Hippocampal formation (tissue), 2 donors: ENCODE measurements around the gene UPP2.

Experiments
- DNase-seq, 2 donors: peaks; one replicate each; lab custom pipeline; 2025; lab: John Stamatoyannopoulos, UW

The UPP2 gene

DNA sequence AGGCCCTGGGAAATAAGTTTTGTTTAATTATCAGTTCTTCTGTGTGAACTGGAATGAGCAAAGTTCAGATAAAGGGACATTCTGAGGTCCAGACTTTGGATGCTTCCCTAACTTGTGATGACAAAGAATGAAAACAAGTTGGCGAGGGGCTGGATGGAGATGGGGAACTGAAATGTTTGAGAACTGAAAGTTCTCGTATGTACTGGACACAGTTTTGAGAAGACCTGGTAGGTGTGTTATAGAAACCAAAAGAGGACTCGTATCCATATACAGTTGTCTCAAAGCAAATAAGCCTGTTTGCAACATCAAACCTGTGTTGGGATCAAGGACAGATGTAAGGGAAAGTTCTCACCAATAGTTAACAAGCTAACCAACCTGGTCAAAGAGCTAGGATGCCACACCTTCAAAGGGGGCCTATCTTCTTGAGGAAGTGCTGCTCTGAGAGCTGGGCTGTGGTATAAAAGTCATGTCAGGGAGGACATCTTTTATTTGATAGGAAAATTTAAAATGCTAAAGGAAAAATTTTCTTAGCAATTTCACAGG lies at the start of gene UPP2:
Gene UPP2 (plus strand): TSS at position 493 of the 543 bp plus-strand sequence. CDS start 188 bp downstream, outside the sequence.
- no peak for DNase-seq

- no peak for DNase-seq
These were observed 48.9 kb upstream of the UPP2 start for GRCh38 chr2:158052761-158053160.

GRCh38 chr2:158056875-158057274 lies 44.8 kb upstream of the UPP2 start:
- no peak for DNase-seq

- DNase-seq = no peak
These were observed 41.4 kb upstream of the UPP2 start for GRCh38 chr2:158060160-158060834.

DNA sequence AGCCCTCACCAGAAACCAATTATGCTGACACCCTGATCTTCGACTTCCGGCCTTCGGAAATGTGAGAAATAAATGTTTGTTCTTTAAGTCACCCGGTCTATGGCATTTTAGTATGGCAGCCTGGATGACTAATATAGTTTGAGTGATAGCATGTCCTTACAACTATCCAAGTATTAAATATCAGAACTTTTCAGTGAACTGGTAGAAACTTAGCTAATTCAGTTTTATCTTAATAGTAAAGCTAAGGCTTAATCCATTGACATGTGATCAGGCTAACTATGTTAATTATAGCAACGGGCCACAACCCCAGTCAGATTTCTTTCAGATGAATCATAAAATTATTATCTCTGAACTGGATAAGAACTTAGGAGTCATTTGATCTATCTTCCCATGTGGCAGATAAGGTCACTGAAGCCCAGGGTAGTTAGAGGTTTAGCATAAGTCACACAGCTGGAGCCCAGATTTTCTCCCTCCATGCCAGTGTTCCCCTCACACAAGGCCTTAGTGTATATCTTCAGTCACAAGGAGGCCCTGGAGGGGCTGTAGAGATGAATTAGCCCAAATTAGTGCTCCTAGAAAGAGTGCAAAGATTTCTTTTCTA lies 40.7 kb upstream of the UPP2 start:
- no peak for DNase-seq

DNA sequence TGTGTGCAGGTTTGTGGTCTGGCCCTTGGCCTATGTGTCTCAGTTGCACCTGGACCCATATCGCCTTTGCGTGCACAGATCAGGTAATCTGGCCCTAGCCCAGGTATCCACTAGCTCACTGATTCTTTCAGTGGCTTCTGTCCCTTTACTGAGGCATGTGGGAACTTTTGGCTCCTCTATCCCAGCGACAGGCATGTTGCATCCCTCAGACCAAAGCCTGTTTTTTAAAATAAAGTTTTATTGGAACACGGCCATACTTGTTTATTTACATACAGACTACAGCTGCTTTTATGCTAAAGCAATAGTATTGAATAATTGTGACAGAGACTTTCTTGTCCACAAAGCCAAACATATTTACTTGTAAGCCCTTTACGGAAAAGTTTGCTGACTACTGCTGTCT lies 39.9 kb upstream of the UPP2 start:
- DNase-seq = no peak

- no peak for DNase-seq
These were observed 35.5 kb upstream of the UPP2 start for GRCh38 chr2:158066046-158066713.

GRCh38 chr2:158071018-158071417 lies 30.7 kb upstream of the UPP2 start:
- no peak for DNase-seq

DNA sequence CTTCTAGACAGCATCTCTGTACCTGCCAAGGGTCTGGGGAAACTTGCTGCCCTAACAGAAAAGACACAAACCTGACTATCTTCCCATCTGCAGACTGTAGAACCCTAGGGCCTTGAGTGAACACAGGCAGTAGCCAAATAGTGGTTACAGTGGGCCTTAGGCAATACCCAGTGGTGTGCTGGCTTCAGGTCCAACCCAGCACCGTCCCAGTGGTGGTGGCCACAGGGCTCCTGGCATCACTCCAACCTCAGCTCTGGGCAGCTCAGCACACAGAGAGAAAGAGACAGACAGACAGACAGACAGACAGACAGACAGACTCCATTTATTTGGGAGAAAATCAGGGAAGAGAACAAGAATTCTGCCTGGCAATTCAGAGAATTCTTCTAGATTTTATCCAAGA lies 29.3 kb upstream of the UPP2 start:
- no peak for DNase-seq

GRCh38 chr2:158079672-158080071 lies 22.0 kb upstream of the UPP2 start:
- DNase-seq = no peak

- no peak for DNase-seq
These were observed 13.6 kb upstream of the UPP2 start for GRCh38 chr2:158088093-158088492.

GRCh38 chr2:158089322-158089721 lies 12.4 kb upstream of the UPP2 start:
- DNase-seq = no peak

DNA sequence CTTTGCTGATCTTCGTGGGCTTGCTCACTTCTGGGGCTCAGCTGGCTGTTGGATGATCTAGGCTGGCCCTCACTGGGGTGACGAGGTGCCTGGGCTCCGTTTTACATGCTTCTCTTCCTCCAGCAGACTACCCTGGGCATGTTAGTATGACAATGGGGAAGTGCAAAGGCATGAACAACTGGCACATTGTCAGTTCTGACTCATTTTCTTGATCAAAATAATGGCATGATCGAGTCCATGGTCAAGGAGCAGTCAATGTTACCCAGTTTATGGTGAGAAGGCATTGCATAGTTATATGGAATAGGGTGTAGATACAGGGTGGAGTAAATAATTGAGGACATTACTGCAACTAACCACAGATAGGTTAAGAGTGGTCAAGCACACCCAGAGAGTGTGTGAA lies 10.0 kb upstream of the UPP2 start:
- no peak for DNase-seq

GRCh38 chr2:158094487-158095092 lies 7.1 kb upstream of the UPP2 start:
- no peak for DNase-seq

GRCh38 chr2:158095269-158095668 lies 6.4 kb upstream of the UPP2 start:
- no peak for DNase-seq

- DNase-seq = no peak
These were observed 5.8 kb upstream of the UPP2 start for GRCh38 chr2:158095912-158096311.

DNA sequence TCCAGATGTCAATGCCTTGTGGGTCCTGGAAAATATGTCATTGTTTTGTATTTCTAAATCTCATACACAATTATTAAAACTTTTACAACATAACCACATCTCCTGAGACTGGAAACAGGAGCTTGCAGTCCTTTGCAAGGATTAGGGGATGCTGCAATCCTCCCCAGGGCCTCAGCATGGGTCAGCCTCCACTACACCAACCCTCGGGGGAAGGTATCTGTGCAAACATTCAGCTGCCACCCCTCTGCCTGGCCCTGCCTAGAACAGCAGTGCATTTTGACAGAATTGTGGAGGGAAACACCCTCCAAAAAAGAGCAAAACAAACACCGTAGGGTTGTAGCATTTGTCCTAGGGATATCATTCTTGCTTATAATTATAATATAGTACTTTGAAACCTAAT lies 4.2 kb upstream of the UPP2 start:
- DNase-seq = no peak

- DNase-seq = no peak
These were observed 3.5 kb upstream of the UPP2 start for GRCh38 chr2:158098178-158098577.

DNA sequence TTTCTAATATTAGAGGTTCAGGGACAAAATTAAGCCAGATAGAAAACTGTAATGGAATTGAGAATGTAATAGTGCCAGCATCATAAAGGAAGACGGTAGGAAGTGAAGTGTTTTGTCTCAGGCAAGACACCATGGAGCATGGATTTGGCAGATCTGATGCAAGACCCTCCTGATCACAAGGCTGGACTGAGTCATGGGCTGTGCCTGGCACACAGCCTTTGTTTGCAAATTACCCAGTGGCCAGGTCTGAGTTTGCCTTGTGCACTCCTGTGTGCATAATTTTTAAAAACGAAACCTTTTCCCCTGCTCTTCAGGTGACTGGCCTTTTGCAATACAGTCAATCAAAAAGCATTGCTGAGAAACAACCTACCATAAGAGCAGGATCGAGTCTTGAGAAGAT lies 2.0 kb upstream of the UPP2 start:
- no peak for DNase-seq

- no peak for DNase-seq
These were observed 1.3 kb upstream of the UPP2 start for GRCh38 chr2:158100411-158100810.

GRCh38 chr2:158102446-158102845 lies 770 bp downstream of the UPP2 start:
- DNase-seq = no peak

GRCh38 chr2:158103411-158104012 lies 1.8 kb downstream of the UPP2 start:
- DNase-seq = no peak
